H9 (cell line): ENCODE measurements around the gene CYGB. TPM values are rescaled to one million over a fixed set of nuclear protein-coding genes. Genes with fewer than 3 reads are reported as not detected.

Experiments
- DNase-seq: peaks from one replicate; pipeline ENCODE4 v3.0.0-alpha.2; 2017
- H2AFZ ChIP-seq: one replicate; pipeline ENCODE4 v1.6.1; 2013; ENCODE audit warnings: mild to moderate bottlenecking, low read length, control low read depth, moderate library complexity
- H2AK5ac ChIP-seq: 2 replicates; pipeline ENCODE4 v1.6.1; 2013; ENCODE audit warnings: low read length, control low read depth, mixed read lengths; ENCODE audit not compliant: insufficient read length
- H2BK120ac ChIP-seq: one replicate; pipeline ENCODE4 v1.6.1; 2013; ENCODE audit warnings: low read depth, mild to moderate bottlenecking, low read length, control low read depth, inconsistent platforms; ENCODE audit not compliant: poor library complexity, severe bottlenecking
- H2BK12ac ChIP-seq: 2 replicates; pipeline ENCODE4 v1.6.1; 2013; ENCODE audit warnings: low read length, control low read depth, mixed read lengths, low read depth; ENCODE audit not compliant: insufficient read length
- H2BK15ac ChIP-seq: 2 replicates; pipeline ENCODE4 v1.6.1; 2013; ENCODE audit warnings: low read depth, low read length, control low read depth
- H2BK20ac ChIP-seq: one replicate; pipeline ENCODE4 v1.6.1; 2013; ENCODE audit warnings: low read depth, mild to moderate bottlenecking, low read length, control low read depth, inconsistent platforms; ENCODE audit not compliant: poor library complexity, severe bottlenecking
- H2BK5ac ChIP-seq: 2 replicates; pipeline ENCODE4 v1.6.1; 2013; ENCODE audit warnings: low read length, control low read depth, mixed read lengths; ENCODE audit not compliant: insufficient read length
- H3K14ac ChIP-seq: 2 replicates; pipeline ENCODE4 v1.6.1; 2013; ENCODE audit warnings: low read length, control low read depth; ENCODE audit not compliant: insufficient read depth
- H3K18ac ChIP-seq: 2 replicates; pipeline ENCODE4 v1.6.1; 2013; ENCODE audit warnings: low read depth, mild to moderate bottlenecking, mixed read lengths, low read length, control low read depth; ENCODE audit not compliant: insufficient read length
- H3K23ac ChIP-seq: 2 replicates; pipeline ENCODE4 v1.6.1; 2013; ENCODE audit warnings: low read length, control low read depth, mixed read lengths, low read depth; ENCODE audit not compliant: insufficient read length
- H3K23me2 ChIP-seq: 2 replicates; pipeline ENCODE4 v1.6.1; 2013; ENCODE audit warnings: low read depth, mild to moderate bottlenecking, mixed read lengths, low read length, control low read depth; ENCODE audit not compliant: insufficient read length, poor library complexity, severe bottlenecking
- H3K27ac ChIP-seq: 2 replicates; pipeline ENCODE4 v1.5.1; 2013; ENCODE audit warnings: low read length, control low read depth, mixed read lengths, low read depth; ENCODE audit not compliant: insufficient read length
- H3K27me3 ChIP-seq: 2 replicates; pipeline ENCODE4 v1.6.1; 2013; ENCODE audit warnings: low read length, control low read depth, inconsistent platforms; ENCODE audit not compliant: insufficient read depth
- H3K4ac ChIP-seq: 2 replicates; pipeline ENCODE4 v1.6.1; 2013; ENCODE audit warnings: low read depth, mild to moderate bottlenecking, control low read depth, inconsistent platforms, low read length, moderate library complexity
- H3K4me1 ChIP-seq: 2 replicates; pipeline ENCODE4 v1.6.1; 2013; ENCODE audit warnings: low read length, control low read depth, inconsistent platforms; ENCODE audit not compliant: insufficient read depth
- H3K4me2 ChIP-seq: 2 replicates; pipeline ENCODE4 v1.6.1; 2013; ENCODE audit warnings: low read length, control low read depth, mixed read lengths; ENCODE audit not compliant: insufficient read length, insufficient read depth
- H3K56ac ChIP-seq: 2 replicates; pipeline ENCODE4 v1.6.1; 2013; ENCODE audit warnings: low read depth, mild to moderate bottlenecking, mixed read lengths, low read length, control low read depth; ENCODE audit not compliant: insufficient read length
- H3K79me1 ChIP-seq: 2 replicates; pipeline ENCODE4 v1.6.1; 2013; ENCODE audit warnings: low read depth, mild to moderate bottlenecking, moderate library complexity, low read length, control low read depth, inconsistent platforms; ENCODE audit not compliant: insufficient read depth, poor library complexity, severe bottlenecking
- H3K79me2 ChIP-seq: 2 replicates; pipeline ENCODE4 v1.6.1; 2013; ENCODE audit warnings: low read length, control low read depth, inconsistent platforms; ENCODE audit not compliant: insufficient read depth
- H3K9ac ChIP-seq: 2 replicates; pipeline ENCODE4 v1.6.1; 2013; ENCODE audit warnings: low read length, control low read depth, mixed read lengths; ENCODE audit not compliant: insufficient read length; ENCODE audit errors: extremely low read depth
- H3K9me3 ChIP-seq: one replicate; pipeline ENCODE4 v1.6.1; 2013; ENCODE audit warnings: low read depth, low read length, inconsistent platforms; ENCODE audit not compliant: control insufficient read depth
- H3T11ph ChIP-seq: one replicate; pipeline ENCODE4 v1.6.1; 2013; ENCODE audit warnings: mild to moderate bottlenecking, low read length, control low read depth, inconsistent platforms
- H4K20me1 ChIP-seq: one replicate; pipeline ENCODE4 v1.6.1; 2013; ENCODE audit not compliant: control insufficient read depth, insufficient read length, insufficient read depth
- H4K5ac ChIP-seq: 2 replicates; pipeline ENCODE4 v1.6.1; 2013; ENCODE audit warnings: low read depth, mild to moderate bottlenecking, mixed read lengths, low read length, control low read depth; ENCODE audit not compliant: insufficient read length
- H4K8ac ChIP-seq: replicated peaks from 2 replicates; pipeline ENCODE4 v1.6.1; 2013; ENCODE audit warnings: low read length, control low read depth, mixed read lengths, low read depth; ENCODE audit not compliant: insufficient read length
- H4K91ac ChIP-seq: 2 replicates; pipeline ENCODE4 v1.6.1; 2013; ENCODE audit warnings: low read depth, mild to moderate bottlenecking, moderate library complexity, mixed read lengths, low read length, control low read depth; ENCODE audit not compliant: insufficient read length
- H3K27ac Mint-ChIP-seq, 3 experiments: 2 replicates in 2 of 3; 3 replicates in 1 of 3; pipeline ENCODE4 v1.8.0; 2020 to 2021; ENCODE audit warnings: mixed read lengths in 3 of 3, mild to moderate bottlenecking in 1 of 3, moderate library complexity in 1 of 3
- H3K27me3 Mint-ChIP-seq: 2 replicates; pipeline ENCODE4 v1.8.0; 2021; ENCODE audit warnings: low read depth, mild to moderate bottlenecking, moderate library complexity, mixed read lengths
- H3K36me3 Mint-ChIP-seq, 3 experiments: 2 replicates in 2 of 3; 3 replicates in 1 of 3; pipeline ENCODE4 v1.8.0; 2020 to 2021; ENCODE audit warnings: low read depth in 3 of 3, mixed read lengths in 3 of 3; ENCODE audit not compliant: insufficient read depth in 1 of 3
- H3K4me1 Mint-ChIP-seq, 2 experiments: 2 replicates each; pipeline ENCODE4 v1.8.0; 2020; ENCODE audit warnings: mixed read lengths in 2 of 2
- H3K4me3 Mint-ChIP-seq, 2 experiments: 2 replicates in 1 of 2; 3 replicates in 1 of 2; pipeline ENCODE4 v1.8.0; 2020 to 2021; ENCODE audit warnings: mild to moderate bottlenecking in 2 of 2, mixed read lengths in 2 of 2, moderate library complexity in 1 of 2
- H3K9me3 Mint-ChIP-seq, 2 experiments: 2 replicates in 1 of 2; 3 replicates in 1 of 2; pipeline ENCODE4 v1.8.0; 2020; ENCODE audit warnings: mild to moderate bottlenecking in 2 of 2, mixed read lengths in 2 of 2, moderate library complexity in 1 of 2
- CTCF ChIP-seq: fragments of 200-600 bp; sonication (generic); conservative IDR thresholded peaks from 3 replicates; pipeline ENCODE4 v1.8.0; 2021; ENCODE audit warnings: antibody characterized with exemption, mild to moderate bottlenecking
- WGBS: extraction: QIAGEN DNeasy Blood & Tissue Kit; methylation state at CpG from one replicate; pipeline ENCODE4 v1.1.7; 2013; ENCODE audit warnings: missing lambda C conversion rate, low lambda C conversion rate, mixed read lengths; ENCODE audit not compliant: insufficient read length; ENCODE audit errors: extremely low coverage; 5-methylcytosine and 5-hydroxymethylcytosine counted together
- total RNA-seq: library from RNA; stranded (reverse); gene quantifications from 2 replicates; pipeline ENCODE4 v1.2.1, GENCODE V29; 2021

The CYGB gene
- total RNA-seq, 1 experiment from 2014 or later: 2.4 TPM

GRCh38 chr17:76556765-76557367 lies 19.4 kb upstream of the CYGB start:
- no peak overlapping the region for H2AK5ac ChIP-seq
- no peak overlapping the region for H3K56ac ChIP-seq
- H3K23ac ChIP-seq: no peak overlapping the region
- no peak overlapping the region for H3K27ac ChIP-seq
- H2BK15ac ChIP-seq: no peak overlapping the region
- H3K14ac ChIP-seq: peak overlapping the region; percentile 30; the same call in 1 of the 2 replicates
- TF ChIP-seq CTCF: no peak
- H3K23me2 ChIP-seq: peaks cover 6% of the 10 kb centered on the region
- WGBS: no CpG with 5 or more reads among the region's 30 CpGs
- peak overlapping the region; percentile 95 for H3K4me2 ChIP-seq
- Mint-ChIP-seq H3K36me3 (peaks cover 28 to 43% (median 35%) of the 10 kb centered on the region in 3 experiments), H3K27ac (peak overlapping the region in 2 of 3 experiments; percentile 90 to 98; a peak in 4 of 7 replicates), H3K27me3 (no peaks in the 10 kb centered on the region; the same call in 1 of the 2 replicates), H3K4me3 (peak overlapping the region; percentile 97 to 98), H3K9me3 (no peaks in the 10 kb centered on the region; a peak in 1 of 5 replicates), H3K4me1 (peaks cover 28 to 43% of the 10 kb centered on the region in 2 experiments)
- H4K91ac ChIP-seq: no peak overlapping the region
- H3K4me1 ChIP-seq: no peaks in the 10 kb centered on the region
- H3K79me1 ChIP-seq: peaks cover 2% of the 10 kb centered on the region
- H3T11ph ChIP-seq: no peak overlapping the region
- H3K4ac ChIP-seq: no peak overlapping the region
- H4K5ac ChIP-seq: no peak overlapping the region
- no peaks in the 10 kb centered on the region for H3K27me3 ChIP-seq
- H3K79me2 ChIP-seq: peaks cover 33% of the 10 kb centered on the region
- peak overlapping the region; percentile 33 for H3K9ac ChIP-seq
- no peak overlapping the region for H2AFZ ChIP-seq
- H2BK120ac ChIP-seq: no peak overlapping the region
- no peaks in the 10 kb centered on the region for H3K9me3 ChIP-seq
- no peak overlapping the region for H2BK20ac ChIP-seq
- H4K20me1 ChIP-seq: no peaks in the 10 kb centered on the region
- DNase-seq: peak; percentile 35
- H4K8ac ChIP-seq: no peak overlapping the region
- no peak overlapping the region for H2BK12ac ChIP-seq
- H2BK5ac ChIP-seq: no peak overlapping the region
- H3K18ac ChIP-seq: no peak overlapping the region
